Globus pallidus (tissue), 1 donor: Measurements from ENCODE around the gene CAMK2N1.
"Not testable (repeated sequence)": the region's sequence is repeated elsewhere in the genome, so short reads cannot be mapped to it uniquely, and the experiment has no call there.

Experiments
- DNase-seq: peaks from one replicate; pipeline ENCODE4 v3.0.0-alpha.2; 2015; ENCODE audit warnings: low spot score

The CAMK2N1 gene

DNA sequence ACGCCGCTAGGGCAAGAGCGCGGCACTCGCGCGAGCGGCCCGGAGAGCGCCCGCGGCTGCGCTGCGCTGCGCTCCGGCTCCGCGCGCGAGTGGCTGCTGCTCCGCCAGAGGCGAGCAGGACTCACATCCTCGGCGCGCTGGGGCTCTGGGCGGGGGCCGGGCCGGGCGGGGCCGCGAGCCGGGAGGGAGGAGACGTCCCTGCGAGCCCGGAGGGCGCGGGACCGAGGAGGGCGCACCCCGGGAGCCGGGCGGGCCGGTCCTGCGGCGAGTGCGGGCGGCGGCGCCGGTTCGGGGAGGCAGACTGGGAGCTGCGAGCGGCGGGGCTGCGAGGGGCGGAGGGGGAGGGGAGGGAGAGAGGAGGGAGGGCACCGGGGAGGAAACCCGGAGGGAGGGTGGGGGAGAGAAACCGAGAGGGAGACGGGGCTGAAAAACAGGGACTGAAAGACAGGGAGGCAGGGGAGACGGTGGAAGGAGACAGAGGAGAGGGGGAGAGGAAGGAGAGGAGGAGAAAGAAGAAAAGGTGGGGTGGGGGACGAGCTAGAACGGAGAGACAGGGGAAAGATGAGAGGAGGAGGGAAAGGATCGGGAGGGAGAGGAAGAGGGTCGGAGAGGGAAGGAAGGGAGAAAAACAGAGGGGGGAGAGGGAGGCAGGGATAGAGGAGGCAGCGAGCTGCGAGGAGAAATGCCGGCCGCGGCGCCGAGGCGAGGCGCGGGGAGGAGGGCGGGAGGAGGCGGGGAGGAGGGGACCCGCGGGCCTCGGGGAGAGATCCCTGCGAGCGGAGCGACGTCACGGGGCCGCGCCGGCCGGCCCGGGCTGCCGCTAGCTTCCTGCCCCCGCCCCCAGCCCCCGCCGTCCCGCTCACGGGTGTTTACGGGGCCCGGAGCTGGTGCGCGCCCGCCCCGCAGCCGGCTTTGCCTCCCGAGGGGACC is at the start of gene CAMK2N1:
CAMK2N1 (minus strand) TSS at position 684 of the 930 bp plus-strand sequence. CDS start 831 bp downstream, outside the sequence.
- peak; percentile 90 for DNase-seq

DNA sequence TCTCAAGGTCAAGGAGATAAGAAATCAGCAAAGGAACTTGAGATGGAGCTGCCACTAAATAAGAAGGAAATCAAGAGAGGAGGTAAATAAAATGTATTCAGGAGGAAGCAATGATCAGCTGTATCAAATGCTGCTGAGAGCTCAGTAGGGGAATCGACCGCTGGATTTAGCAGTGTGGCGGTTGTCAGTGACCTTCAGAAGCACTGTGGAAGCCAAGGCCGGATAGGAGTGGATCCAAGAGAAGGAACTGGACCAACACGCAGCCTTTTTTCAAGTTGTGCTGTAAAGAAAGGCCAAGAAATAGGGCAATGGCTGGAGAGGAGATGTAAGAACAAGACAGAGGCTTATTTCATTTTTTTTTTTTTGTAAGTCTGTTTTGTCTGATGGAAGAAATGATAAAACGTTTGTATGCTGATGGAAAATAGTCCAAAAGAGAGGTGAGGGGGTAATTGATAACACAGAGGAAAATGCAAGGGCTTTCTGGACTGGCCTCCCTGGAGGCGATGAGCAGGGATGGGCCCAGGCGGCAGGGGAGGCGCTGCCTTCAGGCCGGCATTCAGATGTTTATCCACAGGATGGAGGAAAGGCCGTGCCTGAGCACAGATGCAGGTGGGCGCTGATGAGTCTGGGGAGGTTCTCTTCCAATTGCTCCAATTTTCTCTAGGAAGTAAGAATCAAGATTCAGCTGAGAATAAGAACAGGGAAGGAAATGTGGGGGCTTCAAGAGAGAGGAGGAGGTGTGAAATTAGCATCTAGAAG is 48.8 kb upstream of the CAMK2N1 start:
- DNase-seq, result no peak

DNA sequence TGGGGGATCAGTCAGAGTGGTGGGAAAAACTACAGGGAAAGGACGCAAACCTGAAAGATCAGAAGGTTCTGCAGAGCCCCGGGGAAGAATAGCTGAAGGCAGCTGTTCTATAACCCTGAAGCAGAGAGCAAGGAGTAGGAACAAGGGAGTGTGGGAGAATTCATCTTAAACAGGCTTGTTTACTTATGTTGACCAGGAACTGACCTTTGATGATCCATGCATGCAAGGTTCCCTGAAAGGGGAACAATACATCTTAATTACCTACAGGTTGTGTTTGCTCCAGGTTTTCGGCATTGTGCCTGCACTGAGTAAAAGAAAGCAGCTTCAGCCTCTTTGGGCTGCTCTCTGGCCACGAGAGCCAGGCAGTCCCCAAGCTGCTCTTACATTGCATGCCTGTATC is 47.6 kb upstream of the CAMK2N1 start:
- no peak for DNase-seq

- DNase-seq, result no peak
Measured at GRCh38 chr1:20530901-20531300, 44.9 kb upstream of the CAMK2N1 start.

GRCh38 chr1:20530306-20530705 is 44.3 kb upstream of the CAMK2N1 start:
- DNase-seq, result no peak

DNA sequence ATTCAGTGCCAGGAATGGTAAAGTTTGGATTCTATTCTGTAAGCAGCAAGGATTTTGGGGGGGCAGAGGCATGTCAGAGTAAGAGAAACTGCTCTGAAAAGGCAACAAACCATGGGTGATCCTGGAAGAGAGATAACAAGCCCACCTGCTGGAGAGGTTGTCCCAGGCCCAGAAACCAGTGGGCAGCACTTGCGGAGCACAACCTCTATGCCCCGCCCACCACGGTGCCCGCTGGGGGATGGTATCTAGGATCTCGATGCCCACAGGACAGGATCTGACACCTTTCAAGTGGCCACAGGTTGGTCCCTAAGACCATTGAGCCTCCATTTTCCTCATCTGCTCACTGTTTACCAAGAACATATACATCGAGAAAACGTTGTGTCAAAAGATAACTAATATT is 42.2 kb upstream of the CAMK2N1 start:
- no peak for DNase-seq

- DNase-seq, result no peak
Measured at GRCh38 chr1:20526267-20526666, 40.3 kb upstream of the CAMK2N1 start.

- peak; percentile 38 for DNase-seq
Measured at GRCh38 chr1:20521960-20522861, 36.2 kb upstream of the CAMK2N1 start.

- DNase-seq, result not testable (repeated sequence)
Measured at GRCh38 chr1:20519609-20520262, 33.7 kb upstream of the CAMK2N1 start.

DNA sequence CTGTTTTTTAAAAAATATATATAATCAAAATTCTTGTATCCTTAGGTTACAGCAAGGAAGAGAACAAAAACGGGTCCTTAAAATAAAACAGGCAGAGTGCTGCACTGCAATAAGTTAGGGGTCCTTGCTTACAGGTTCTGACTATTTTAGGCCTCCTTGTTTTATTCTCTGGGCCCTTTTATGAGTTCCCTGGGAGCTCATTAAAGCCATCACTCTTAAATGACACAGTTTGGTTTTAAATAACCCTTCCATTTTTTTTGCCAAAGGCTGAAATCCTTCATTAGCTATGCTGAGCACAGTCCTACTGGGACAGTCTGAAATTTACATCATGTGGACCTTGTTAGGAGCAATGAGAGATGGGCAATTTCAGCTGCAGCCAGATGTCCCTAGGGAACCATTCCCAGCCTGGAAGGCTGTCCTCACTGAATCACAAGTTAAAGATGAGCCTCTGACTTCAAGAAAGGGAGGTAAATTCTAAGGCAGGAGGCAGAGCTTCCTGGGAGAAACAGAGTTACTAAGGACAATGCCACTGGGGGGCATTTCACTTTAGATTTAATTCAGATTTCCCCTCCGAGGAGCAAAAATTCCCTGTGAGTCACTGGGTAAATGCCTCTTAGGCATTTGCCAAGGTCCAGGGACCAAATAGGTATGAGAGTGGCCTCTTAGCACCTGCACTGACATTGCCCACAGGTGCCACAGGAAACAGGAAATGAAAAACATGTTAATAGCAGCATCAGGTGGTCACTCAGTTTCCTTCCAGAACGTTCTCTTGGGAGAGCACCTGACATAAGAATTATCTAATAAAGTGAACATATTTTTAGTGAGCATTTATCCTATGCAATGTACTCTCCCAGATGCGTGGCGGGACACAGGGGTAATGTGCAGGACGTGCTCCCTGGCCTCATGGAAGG is 25.8 kb upstream of the CAMK2N1 start:
- DNase-seq, result no peak

DNA sequence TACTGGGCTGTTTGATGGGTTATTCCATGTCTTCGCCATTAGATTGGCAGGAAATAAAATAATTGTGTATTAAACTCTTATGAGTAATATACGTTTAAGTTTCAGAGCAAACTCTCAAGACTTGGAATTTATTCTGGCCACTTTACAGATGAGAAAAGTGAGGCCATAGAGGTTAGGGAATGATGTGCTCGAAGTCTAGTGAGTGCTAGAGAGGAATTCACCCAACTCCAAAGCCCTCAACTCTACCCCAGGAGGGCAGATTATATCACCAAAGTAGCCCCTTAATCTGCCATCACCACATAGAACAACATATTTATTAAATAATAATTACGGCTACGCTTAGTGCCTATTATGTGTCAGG is 22.4 kb upstream of the CAMK2N1 start:
- no peak for DNase-seq

- DNase-seq, result peak; percentile 92
Measured at GRCh38 chr1:20507564-20508410, 21.8 kb upstream of the CAMK2N1 start, which contains the start of gene MUL1. TSS of gene MUL1 (minus strand) at chr1:20508151. CDS start at chr1:20508024, 127 bp downstream.

GRCh38 chr1:20507248-20507563 is 21.2 kb upstream of the CAMK2N1 start:
- no peak for DNase-seq

GRCh38 chr1:20505488-20505887 is 19.5 kb upstream of the CAMK2N1 start:
- DNase-seq, result no peak

GRCh38 chr1:20500716-20501115 is 14.7 kb upstream of the CAMK2N1 start:
- DNase-seq, result no peak

- DNase-seq, result no peak
Measured at GRCh38 chr1:20499718-20500117, 13.7 kb upstream of the CAMK2N1 start.

- DNase-seq, result no peak
Measured at GRCh38 chr1:20499105-20499504, 13.1 kb upstream of the CAMK2N1 start.

- DNase-seq, result no peak
Measured at GRCh38 chr1:20498116-20498515, 12.1 kb upstream of the CAMK2N1 start.

DNA sequence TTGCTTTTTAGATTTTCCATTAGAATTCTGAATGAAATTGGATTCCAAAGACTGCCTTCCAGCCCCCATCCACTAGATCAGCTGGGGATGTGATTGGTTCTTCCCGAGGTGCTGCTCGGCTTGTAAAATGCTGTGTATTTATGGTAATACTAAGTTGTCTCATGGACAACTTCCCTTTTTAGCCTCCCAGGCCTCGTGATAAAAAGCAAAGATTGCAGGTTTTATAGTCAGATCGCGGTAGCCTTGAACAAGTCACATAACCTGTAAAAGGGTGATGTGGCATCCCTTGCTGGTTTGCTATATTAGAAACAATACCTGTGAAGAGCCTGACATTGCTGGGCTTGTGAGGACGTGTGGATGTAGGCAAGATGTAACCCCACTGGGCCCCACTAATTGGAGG is 11.5 kb upstream of the CAMK2N1 start:
- DNase-seq, result no peak
